Ishikawa (cell line): ENCODE results near the gene STK32A.

Source experiments
- CEBPB ChIP-seq: IDR thresholded peaks from 2 replicates; pipeline ENCODE4 v1.6.1; 2012
- CREB1 ChIP-seq: IDR thresholded peaks from 2 replicates; pipeline ENCODE4 v1.6.1; 2012; ENCODE audit warnings: low read depth
- EGR1 ChIP-seq: IDR thresholded peaks from 2 replicates; pipeline ENCODE4 v1.6.1; 2012
- EP300 ChIP-seq: IDR thresholded peaks from 2 replicates; pipeline ENCODE4 v1.6.1; 2012; ENCODE audit warnings: borderline replicate concordance
- FOXM1 ChIP-seq: IDR thresholded peaks from 2 replicates; pipeline ENCODE4 v1.6.1; 2012; ENCODE audit warnings: low read depth, borderline replicate concordance
- MAX ChIP-seq: IDR thresholded peaks from 2 replicates; pipeline ENCODE4 v1.6.1; 2012
- RAD21 ChIP-seq: IDR thresholded peaks from 2 replicates; pipeline ENCODE4 v1.6.1; 2012; ENCODE audit warnings: low read depth
- REST ChIP-seq: IDR thresholded peaks from 2 replicates; pipeline ENCODE4 v1.6.1; 2012; ENCODE audit warnings: low read depth, mild to moderate bottlenecking
- TAF1 ChIP-seq: IDR thresholded peaks from 2 replicates; pipeline ENCODE4 v1.6.1; 2012; ENCODE audit warnings: low read depth, mild to moderate bottlenecking
- TCF12 ChIP-seq: IDR thresholded peaks from 2 replicates; pipeline ENCODE4 v1.6.1; 2012; ENCODE audit warnings: low read depth
- TEAD4 ChIP-seq: IDR thresholded peaks from 2 replicates; pipeline ENCODE4 v1.6.1; 2012
- USF1 ChIP-seq: IDR thresholded peaks from 2 replicates; pipeline ENCODE4 v1.6.1; 2012
- YY1 ChIP-seq: IDR thresholded peaks from 2 replicates; pipeline ENCODE4 v1.6.1; 2012; ENCODE audit warnings: low read depth
- ZBTB7A ChIP-seq: IDR thresholded peaks from 2 replicates; pipeline ENCODE4 v1.6.1; 2012; ENCODE audit warnings: low read depth

DNA sequence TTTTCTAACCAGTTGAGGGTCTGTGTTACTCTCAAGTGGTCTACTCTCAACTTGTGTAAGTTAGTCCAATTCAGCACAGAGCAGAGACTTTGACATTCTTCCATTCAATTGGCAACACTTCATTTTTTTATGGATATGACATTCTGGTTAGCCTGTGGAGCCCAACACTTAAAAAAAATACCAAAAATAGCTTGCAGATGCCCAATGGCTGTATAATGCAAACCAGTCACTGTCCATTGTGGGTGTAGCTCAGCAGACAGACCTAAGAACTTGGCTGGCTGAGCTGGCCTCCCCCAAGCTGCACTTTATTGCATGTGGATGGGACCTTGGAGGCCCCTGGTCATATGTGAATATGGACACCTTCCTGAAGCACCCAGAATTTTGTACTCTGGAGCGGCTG lies 171.8 kb downstream of the STK32A start:
- no peak for TF ChIP-seq TCF12
- no peak for TF ChIP-seq ZBTB7A
- TF ChIP-seq MAX: no peak
- no peak for TF ChIP-seq TAF1
- TF ChIP-seq REST: no peak
- no peak for TF ChIP-seq TEAD4
- TF ChIP-seq EP300: no peak
- no peak for TF ChIP-seq CREB1
- TF ChIP-seq YY1: no peak
- no peak for TF ChIP-seq USF1
- no peak for TF ChIP-seq EGR1
- TF ChIP-seq CEBPB: no peak
- TF ChIP-seq RAD21: no peak
- TF ChIP-seq FOXM1: no peak
